GM19043 (cell line): Measurements from ENCODE around the gene PISD.
"Not testable (repeated sequence)": the region's sequence is repeated elsewhere in the genome, so short reads cannot be mapped to it uniquely, and the experiment has no call there.

Experiments
- ATAC-seq: cut with Tn5 transposase; IDR thresholded peaks from one replicate; pipeline ENCODE4 v1.9.1; 2021; ENCODE audit warnings: low read depth; ENCODE audit not compliant: unreplicated experiment

The PISD gene

GRCh38 chr22:31611061-31611760 lies 50.8 kb downstream of the PISD start:
- no peak for ATAC-seq

- ATAC-seq: no peak
Measured at GRCh38 chr22:31610611-31611010, 51.4 kb downstream of the PISD start.

- no peak for ATAC-seq
Measured at GRCh38 chr22:31609716-31610115, 52.3 kb downstream of the PISD start.

DNA sequence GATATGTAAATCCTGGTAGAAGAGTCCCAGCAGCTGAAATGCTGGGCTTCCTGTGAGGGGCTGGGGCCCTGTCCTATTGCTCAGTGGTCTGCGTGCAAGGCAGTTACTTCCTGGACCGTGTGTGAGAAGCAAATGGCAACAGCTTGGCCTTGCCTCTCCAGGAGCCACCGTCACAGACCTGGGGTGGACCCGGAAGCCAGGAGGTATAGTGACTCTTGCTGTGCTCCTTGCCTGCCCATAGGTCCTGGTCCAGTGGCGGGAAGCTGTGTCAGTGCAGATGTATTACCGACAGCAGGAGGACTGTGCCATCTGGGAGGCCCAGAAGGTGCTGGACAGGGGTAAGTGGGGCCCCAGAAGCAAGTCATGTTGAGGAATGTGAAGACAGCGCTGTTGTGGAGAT lies 54.3 kb downstream of the PISD start:
- ATAC-seq: no peak

- no peak for ATAC-seq
Measured at GRCh38 chr22:31605851-31606585, 56.0 kb downstream of the PISD start.

DNA sequence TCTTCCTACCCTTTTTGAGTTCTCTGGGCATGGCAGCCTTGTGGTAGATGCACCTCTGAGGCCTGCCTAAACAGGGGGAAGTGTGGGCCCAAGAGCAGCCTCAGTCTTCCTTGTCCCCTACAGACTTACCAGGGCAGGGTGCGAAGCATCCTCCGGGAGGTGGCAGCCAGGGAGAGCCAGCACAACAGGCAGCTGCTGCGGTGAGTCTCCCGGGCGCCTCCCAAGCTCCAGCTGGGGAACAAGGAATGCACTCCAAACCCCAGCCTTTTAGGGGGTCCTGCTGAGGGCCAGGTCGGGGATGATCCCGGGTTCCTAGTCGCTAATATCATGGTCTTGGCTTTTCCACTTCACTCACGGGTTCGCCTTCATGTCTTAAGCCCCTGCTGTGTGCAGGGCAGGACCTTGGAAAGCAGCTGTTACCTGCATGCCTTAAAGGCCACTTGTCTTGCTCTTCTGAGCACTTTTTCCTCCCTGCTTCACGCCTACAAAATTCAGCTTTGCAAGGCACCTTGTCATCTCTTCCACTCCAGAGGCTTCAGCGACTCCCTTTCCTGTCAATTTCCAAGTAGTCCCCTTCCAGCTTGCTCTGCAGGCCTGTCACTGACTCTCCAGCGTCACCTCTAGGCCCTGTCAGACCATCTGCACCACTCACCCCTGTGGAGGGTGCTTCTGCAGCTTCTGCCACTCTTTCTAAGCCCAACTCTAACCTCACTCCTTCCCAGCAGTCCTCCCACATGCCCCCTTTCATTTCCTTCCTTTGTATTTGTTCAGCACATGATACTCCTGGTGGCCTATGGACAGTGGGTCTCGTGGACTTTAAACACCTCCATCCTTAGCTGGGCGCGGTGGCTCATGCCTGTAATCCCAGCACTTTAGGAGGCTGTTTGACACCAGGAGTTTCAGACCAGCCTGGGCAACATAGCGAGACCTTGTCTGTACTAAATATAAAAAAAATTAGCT lies 57.0 kb downstream of the PISD start:
- ATAC-seq: no peak

- no peak for ATAC-seq
Measured at GRCh38 chr22:31604137-31604705, 57.8 kb downstream of the PISD start.

GRCh38 chr22:31603574-31603973 lies 58.4 kb downstream of the PISD start:
- no peak for ATAC-seq

DNA sequence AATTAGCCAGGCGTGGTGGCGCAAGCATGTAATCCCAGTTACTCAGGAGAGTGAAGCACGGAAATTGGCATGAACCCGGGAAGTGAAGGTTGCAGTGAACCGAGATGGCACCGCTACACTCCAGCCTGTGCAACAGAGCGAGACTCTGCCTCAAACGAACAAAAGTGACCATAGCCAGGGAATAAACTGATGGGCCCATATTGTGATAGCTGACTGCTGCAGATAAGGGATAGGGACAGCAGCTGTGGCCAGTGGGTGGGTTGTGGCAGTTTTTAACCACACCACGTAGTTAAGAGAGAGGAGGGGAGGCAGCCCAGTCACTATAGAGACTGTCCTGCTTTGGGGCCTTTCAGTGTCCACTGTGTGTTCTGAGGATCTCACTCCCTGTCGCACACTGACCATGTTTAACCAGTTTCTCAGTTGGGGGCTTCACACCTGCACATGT lies 58.9 kb downstream of the PISD start:
- ATAC-seq: no peak

- no peak for ATAC-seq
Measured at GRCh38 chr22:31602259-31602952, 59.6 kb downstream of the PISD start.

- no peak for ATAC-seq
Measured at GRCh38 chr22:31595271-31595670, 66.7 kb downstream of the PISD start.

- ATAC-seq: not testable (repeated sequence)
Measured at GRCh38 chr22:31590161-31590560, 71.9 kb downstream of the PISD start.

- ATAC-seq: no peak
Measured at GRCh38 chr22:31588970-31589675, 72.9 kb downstream of the PISD start.

DNA sequence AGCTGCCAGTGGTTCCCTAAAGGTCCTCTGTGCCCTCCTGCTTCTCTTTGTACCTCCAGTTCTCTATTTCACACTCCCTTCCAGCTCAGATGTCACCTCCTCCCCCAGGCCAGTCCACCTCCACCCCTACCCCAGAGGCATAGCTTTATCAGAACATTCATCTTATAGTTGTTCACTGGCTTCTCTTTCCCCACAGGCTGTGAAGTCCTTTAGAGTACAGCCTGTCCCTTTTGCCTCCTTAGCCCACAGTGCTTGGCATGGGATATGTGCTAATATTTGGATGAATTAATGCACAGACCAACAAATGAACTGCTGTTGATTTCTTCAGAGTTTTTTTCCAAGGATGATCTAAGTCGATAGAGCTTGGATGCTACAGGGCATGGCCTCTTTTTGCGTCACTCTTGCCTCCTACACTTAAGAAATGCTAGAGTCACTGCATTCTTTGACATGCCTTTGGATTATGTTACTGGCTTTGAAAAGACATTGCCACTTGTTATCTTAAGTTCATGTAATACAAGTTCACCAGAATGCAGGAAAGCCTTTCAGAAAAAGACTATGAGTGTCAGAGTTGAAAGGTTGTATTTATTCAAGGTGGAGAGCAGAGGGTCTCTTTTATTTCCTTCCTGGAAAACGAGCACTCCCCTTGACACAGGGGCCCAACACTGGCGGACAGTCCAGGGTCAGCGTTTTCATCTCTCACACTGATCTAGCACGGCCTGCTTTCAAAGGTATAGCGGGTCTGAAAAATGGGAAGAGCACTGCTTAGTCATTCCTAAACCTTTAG lies 75.7 kb downstream of the PISD start:
- no peak for ATAC-seq

- ATAC-seq: no peak
Measured at GRCh38 chr22:31585161-31585859, 76.7 kb downstream of the PISD start.

- no peak for ATAC-seq
Measured at GRCh38 chr22:31584804-31585160, 77.2 kb downstream of the PISD start.

- ATAC-seq: no peak
Measured at GRCh38 chr22:31583861-31584485, 78.0 kb downstream of the PISD start.

DNA sequence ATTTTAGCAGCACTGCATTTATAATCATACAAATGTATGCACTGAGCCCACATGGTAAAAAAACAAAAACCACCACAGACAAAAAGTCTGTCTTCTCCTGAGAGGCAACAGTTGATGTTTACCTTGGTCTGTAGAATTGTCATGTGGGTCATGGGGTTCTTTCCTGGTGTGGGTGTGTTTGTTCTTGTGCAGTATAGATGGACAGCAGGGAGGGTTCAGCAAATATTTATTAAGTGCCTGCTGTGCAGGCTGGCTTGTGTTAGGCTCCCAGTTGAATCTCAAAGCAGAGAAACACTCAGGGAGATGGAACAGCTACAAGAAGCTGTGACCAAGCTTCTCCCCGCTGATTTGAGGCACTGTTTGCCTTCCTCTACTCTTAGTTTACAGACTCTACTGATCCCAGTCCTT lies 82.2 kb downstream of the PISD start:
- ATAC-seq: no peak
